ENCODE data around the gene MELTF. TPM values are rescaled to one million over a fixed set of nuclear protein-coding genes. Genes with fewer than 3 reads are reported as not detected.

MELTF gene
- total and polyA plus RNA-seq, 8 donors, result 0.45 to 4.4 (median 1.5) TPM

DNA sequence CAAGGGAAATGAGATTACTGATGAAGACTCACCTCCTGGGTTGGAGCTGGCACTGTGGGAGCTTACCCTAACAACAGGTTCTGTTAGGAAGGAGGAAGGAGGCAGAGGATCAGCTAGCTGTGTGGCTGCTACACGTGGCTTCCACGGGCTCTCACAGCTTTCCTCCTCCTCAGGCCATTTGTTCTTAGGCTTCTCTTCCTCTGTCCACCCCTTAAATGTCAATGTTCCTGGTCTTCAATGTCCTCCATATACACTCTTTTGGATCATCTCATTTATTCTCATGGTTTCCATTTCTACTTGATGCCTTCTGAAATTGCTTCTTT, 66.0 kb downstream of the MELTF start:
- no peak for DNase-seq
- H3K27ac ChIP-seq, result no peak overlapping the region
- H3K4me1 ChIP-seq, result peaks cover 7 to 35% (median 17%) of the 10 kb centered on the region in 4 donors
- whole genome bisulfite sequencing, 5 donors, result 71 to 97% (median 86%) methylated on average over 2 of the region's 2 CpGs
- TF ChIP-seq, protein P1, sequence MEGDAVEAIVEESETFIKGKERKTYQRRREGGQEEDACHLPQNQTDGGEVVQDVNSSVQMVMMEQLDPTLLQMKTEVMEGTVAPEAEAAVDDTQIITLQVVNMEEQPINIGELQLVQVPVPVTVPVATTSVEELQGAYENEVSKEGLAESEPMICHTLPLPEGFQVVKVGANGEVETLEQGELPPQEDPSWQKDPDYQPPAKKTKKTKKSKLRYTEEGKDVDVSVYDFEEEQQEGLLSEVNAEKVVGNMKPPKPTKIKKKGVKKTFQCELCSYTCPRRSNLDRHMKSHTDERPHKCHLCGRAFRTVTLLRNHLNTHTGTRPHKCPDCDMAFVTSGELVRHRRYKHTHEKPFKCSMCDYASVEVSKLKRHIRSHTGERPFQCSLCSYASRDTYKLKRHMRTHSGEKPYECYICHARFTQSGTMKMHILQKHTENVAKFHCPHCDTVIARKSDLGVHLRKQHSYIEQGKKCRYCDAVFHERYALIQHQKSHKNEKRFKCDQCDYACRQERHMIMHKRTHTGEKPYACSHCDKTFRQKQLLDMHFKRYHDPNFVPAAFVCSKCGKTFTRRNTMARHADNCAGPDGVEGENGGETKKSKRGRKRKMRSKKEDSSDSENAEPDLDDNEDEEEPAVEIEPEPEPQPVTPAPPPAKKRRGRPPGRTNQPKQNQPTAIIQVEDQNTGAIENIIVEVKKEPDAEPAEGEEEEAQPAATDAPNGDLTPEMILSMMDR (IDR thresholded peaks at IDR 0.05), result no peak
- no peak for TF ChIP-seq EP300 (IDR thresholded peaks at IDR 0.05)
- TF ChIP-seq POLR2A (IDR thresholded peaks at IDR 0.05), result no peak
- TF ChIP-seq POLR2AphosphoS5 (IDR thresholded peaks at IDR 0.05), result no peak
- no peaks in the 10 kb centered on the region for H3K27me3 ChIP-seq
- no peak overlapping the region for H3K4me3 ChIP-seq
- intact Hi-C loops (cut with DNase I; ENCODE audit: low total_unique reads), result loop anchor here (10.0 kb wide), 1 partner anchor 129 kb away; no protein-coding TSS in a partner anchor
- no peaks in the 10 kb centered on the region for H3K9me3 ChIP-seq
- peaks cover 0 to 10% (median 5%) of the 10 kb centered on the region in 4 donors for H3K36me3 ChIP-seq

DNA sequence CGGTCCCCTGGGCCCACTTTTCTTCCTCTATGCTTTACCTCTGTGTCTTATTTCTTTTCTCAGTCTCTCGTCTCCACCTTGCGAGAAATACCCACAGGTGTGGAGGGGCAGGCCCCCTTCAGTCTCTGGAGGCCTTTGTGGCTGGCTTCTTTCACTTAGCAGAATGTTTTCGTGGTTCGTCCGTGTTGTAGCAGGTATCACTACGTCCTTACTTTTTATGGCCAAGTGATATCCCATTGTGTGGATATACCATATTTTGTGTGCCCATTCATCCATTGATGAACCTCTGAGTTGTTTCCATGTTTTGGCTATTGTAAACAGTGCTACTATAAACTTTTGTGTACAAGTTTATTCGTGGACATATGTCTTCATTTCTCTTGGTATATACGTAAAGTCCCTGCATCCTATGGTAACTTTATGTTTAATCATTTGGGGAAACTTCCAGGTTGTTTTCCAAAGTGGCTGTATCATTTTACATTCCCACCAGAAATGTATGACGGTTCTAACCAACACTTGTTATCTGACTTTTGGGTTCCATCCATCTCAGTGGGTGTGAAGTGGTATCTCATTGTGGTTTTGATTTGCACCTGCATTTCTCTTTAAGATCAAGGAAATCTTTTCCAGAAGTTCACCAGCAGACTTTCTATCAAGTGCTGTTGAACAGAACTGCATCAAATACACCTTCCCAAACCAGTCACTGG, 66.5 kb downstream of the MELTF start:
- Histone ChIP-seq H3K4me3 (no peak overlapping the region), H3K4me1 (peaks cover 5 to 30% (median 13%) of the 10 kb centered on the region in 4 donors), H3K36me3 (peaks cover 0 to 10% (median 5%) of the 10 kb centered on the region in 4 donors), H3K9me3 (no peaks in the 10 kb centered on the region), H3K27ac (no peak overlapping the region), H3K27me3 (no peaks in the 10 kb centered on the region)
- 81 to 90% (median 84%) methylated on average over 10 of the region's 10 CpGs for WGBS, 5 donors
- TF ChIP-seq POLR2AphosphoS5 (IDR thresholded peaks at IDR 0.05) (no peak), POLR2A (IDR thresholded peaks at IDR 0.05) (no peak), EP300 (IDR thresholded peaks at IDR 0.05) (no peak)
- TF ChIP-seq, protein P1 (IDR thresholded peaks at IDR 0.05), result no peak
- intact Hi-C loops (cut with DNase I; ENCODE audit: low total_unique reads), result loop anchor here (10.0 kb wide), 1 partner anchor 128 kb away; no protein-coding TSS in a partner anchor
- DNase-seq, result no peak

DNA sequence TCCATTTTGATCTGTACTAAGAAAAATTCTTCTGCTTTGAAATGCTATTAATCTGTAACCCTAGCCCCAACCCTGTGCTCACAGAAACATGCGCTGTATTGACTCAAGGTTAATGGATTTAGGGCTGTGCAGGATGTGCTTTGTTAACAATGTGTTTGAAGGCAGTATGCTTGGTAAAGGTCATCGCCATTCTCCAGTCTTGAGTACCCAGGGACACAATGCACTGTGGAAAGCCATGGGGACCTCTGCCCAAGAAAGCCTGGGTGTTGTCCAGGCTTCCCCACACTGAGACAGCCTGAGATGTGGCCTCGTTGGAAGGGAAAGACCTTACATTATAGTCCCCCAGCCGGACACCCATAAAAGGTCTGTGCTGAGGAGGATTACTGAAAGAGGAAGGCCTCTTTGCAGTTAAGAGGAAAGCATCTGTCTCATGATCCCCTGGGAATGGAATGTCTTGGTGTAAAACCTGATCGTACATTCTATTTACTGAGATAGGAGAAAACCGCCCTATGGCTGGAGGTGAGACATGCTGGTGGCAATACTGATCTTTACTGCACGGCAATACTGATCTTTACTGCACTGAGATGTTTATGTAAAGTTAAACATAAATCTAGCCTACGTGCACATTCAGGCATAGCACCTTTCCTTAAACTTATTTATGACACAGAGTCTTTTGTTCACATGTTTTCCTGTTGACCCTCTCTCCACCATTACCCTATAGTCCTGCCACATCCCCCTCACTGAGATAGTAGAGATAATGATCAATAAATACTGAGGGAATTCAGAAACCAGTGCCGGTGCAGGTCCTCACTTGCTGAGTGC, 67.3 kb downstream of the MELTF start:
- Histone ChIP-seq H3K36me3 (peaks cover 0 to 10% (median 5%) of the 10 kb centered on the region in 4 donors), H3K27ac (peak overlapping the region in 1 of 5 donors; percentile 66), H3K4me3 (no peak overlapping the region), H3K4me1 (peaks cover 0 to 23% (median 6%) of the 10 kb centered on the region in 4 donors), H3K27me3 (no peaks in the 10 kb centered on the region), H3K9me3 (no peaks in the 10 kb centered on the region)
- intact Hi-C loops (cut with DNase I; ENCODE audit: low total_unique reads), result loop anchor here (10.0 kb wide), 1 partner anchor 128 kb away; no protein-coding TSS in a partner anchor
- TF ChIP-seq POLR2A (IDR thresholded peaks at IDR 0.05) (no peak), POLR2AphosphoS5 (IDR thresholded peaks at IDR 0.05) (no peak), EP300 (IDR thresholded peaks at IDR 0.05) (no peak)
- TF ChIP-seq, protein P1 (IDR thresholded peaks at IDR 0.05), result no peak
- 28 to 56% (median 53%) methylated on average over 9 of the region's 9 CpGs for WGBS, 5 donors
- DNase-seq, result peak in 1 of 2 donors; percentile 76

DNA sequence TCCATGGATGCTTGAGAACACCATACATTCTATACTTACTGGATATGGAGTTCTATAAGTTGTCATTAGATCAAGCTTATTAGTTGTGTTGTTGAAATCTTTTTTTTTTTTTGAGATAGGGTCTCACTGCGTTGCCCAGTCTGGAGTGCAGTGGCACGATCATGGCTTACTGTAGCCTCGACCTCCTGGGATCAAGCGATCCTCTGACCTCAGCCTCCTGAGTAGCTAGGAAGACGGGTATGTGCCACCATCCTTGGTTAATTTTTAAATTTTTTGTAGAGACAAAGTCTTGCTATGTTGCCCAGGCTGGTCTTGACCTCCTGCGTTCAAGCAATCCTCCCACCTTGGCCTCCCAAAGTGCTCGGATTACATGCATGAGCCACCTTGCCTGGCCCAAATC, 74.8 kb downstream of the MELTF start:
- Histone ChIP-seq H3K9me3 (no peaks in the 10 kb centered on the region), H3K27ac (no peak overlapping the region), H3K36me3 (peaks cover 0 to 13% (median 10%) of the 10 kb centered on the region in 4 donors), H3K27me3 (no peaks in the 10 kb centered on the region), H3K4me3 (no peak overlapping the region), H3K4me1 (no peaks in the 10 kb centered on the region)
- intact Hi-C loops (cut with DNase I; ENCODE audit: low total_unique reads), result no loop called here
- DNase-seq, result no peak
- TF ChIP-seq POLR2AphosphoS5 (IDR thresholded peaks at IDR 0.05), result no peak
- TF ChIP-seq, protein P1 (IDR thresholded peaks at IDR 0.05), result no peak
- TF ChIP-seq EP300 (IDR thresholded peaks at IDR 0.05), result no peak
- TF ChIP-seq POLR2A (IDR thresholded peaks at IDR 0.05), result no peak
- 80 to 88% (median 83%) methylated on average over 7 of the region's 7 CpGs for WGBS, 5 donors
